Measurements from ENCODE around the gene SFI1.

Gene SFI1

GRCh38 chr22:31613286-31613903 is 117.1 kb downstream of the SFI1 start:
- no peak for DNase-seq (ENCODE audit: low read depth)
- TF ChIP-seq CTCF (conservative IDR thresholded peaks at IDR 0.05; ENCODE audit: low read depth, low read length) = no peak
- H3K4me3 ChIP-seq (ENCODE audit: low read depth, low read length) = no peak overlapping the region

GRCh38 chr22:31613904-31614296 is 117.6 kb downstream of the SFI1 start:
- no peak overlapping the region for H3K4me3 ChIP-seq (ENCODE audit: low read depth, low read length)
- DNase-seq (ENCODE audit: low read depth) = no peak
- TF ChIP-seq CTCF (conservative IDR thresholded peaks at IDR 0.05; ENCODE audit: low read depth, low read length) = no peak

GRCh38 chr22:31614781-31615490 is 118.6 kb downstream of the SFI1 start:
- no peak for DNase-seq (ENCODE audit: low read depth)
- H3K4me3 ChIP-seq (ENCODE audit: low read depth, low read length) = no peak overlapping the region
- no peak for TF ChIP-seq CTCF (conservative IDR thresholded peaks at IDR 0.05; ENCODE audit: low read depth, low read length)

- H3K4me3 ChIP-seq (ENCODE audit: low read depth, low read length) = no peak overlapping the region
- DNase-seq (ENCODE audit: low read depth) = no peak
- no peak for TF ChIP-seq CTCF (conservative IDR thresholded peaks at IDR 0.05; ENCODE audit: low read depth, low read length)
These were observed 119.1 kb downstream of the SFI1 start for GRCh38 chr22:31615491-31615860.

- DNase-seq (ENCODE audit: low read depth) = no peak
- TF ChIP-seq CTCF (conservative IDR thresholded peaks at IDR 0.05; ENCODE audit: low read depth, low read length) = no peak
- H3K4me3 ChIP-seq (ENCODE audit: low read depth, low read length) = no peak overlapping the region
These were observed 119.6 kb downstream of the SFI1 start for GRCh38 chr22:31615940-31616314.

GRCh38 chr22:31616315-31616980 is 120.1 kb downstream of the SFI1 start:
- TF ChIP-seq CTCF (conservative IDR thresholded peaks at IDR 0.05; ENCODE audit: low read depth, low read length) = no peak

More at GRCh38 chr22:31616315-31616980, 120.1 kb downstream of the SFI1 start:
- no peak for DNase-seq (ENCODE audit: low read depth)
- H3K4me3 ChIP-seq (ENCODE audit: low read depth, low read length) = no peak overlapping the region

Data from choroid plexus epithelial cell (primary cell).